Lung (tissue), 12 donors: Measurements from ENCODE around the gene ATP8B4. TPM values are rescaled to one million over a fixed set of nuclear protein-coding genes. Genes with fewer than 3 reads are reported as not detected.

Experiments used
- ATAC-seq: fragments of 200-7000 bp; cut with Tn5 transposase; one replicate; pipeline ENCODE4 v1.9.1; 2020; ENCODE audit warnings: moderate number of reproducible peaks; ENCODE audit not compliant: insufficient read depth, low FRiP score
- DNase-seq, 3 donors: peaks; one replicate each; pipeline ENCODE4 v3.0.0-alpha.2; 2013 to 2017
- H3K27ac ChIP-seq, 2 donors: one replicate each; pipeline ENCODE4 v1.5.1; 2013; ENCODE audit warnings: mild to moderate bottlenecking in 2 of 2, moderate library complexity in 2 of 2, control low read depth in 1 of 2, inconsistent platforms in 1 of 2, low read depth in 1 of 2, low read length in 1 of 2
- H3K27me3 ChIP-seq, 3 donors: one replicate each; pipeline ENCODE4 v1.5.1; 2013; ENCODE audit warnings: low read length in 2 of 3; ENCODE audit not compliant: control insufficient read depth in 3 of 3, insufficient read depth in 3 of 3
- H3K36me3 ChIP-seq, 4 donors: one replicate each; pipeline ENCODE4 v1.5.1; 2013; ENCODE audit warnings: low read length in 4 of 4, mild to moderate bottlenecking in 1 of 4, moderate library complexity in 1 of 4; ENCODE audit not compliant: control insufficient read depth in 4 of 4, insufficient read depth in 4 of 4
- H3K4me1 ChIP-seq, 5 donors: one replicate each; pipeline ENCODE4 v1.5.1; 2013; ENCODE audit warnings: low read length in 5 of 5, mild to moderate bottlenecking in 2 of 5, moderate library complexity in 1 of 5; ENCODE audit not compliant: control insufficient read depth in 5 of 5, insufficient read depth in 5 of 5
- H3K4me3 ChIP-seq: one replicate; pipeline ENCODE4 v1.5.1; 2013; ENCODE audit warnings: mild to moderate bottlenecking, control low read depth, moderate library complexity
- H3K9ac ChIP-seq, 2 donors: one replicate each; pipeline ENCODE4 v1.5.1; 2013; ENCODE audit warnings: low read length in 2 of 2, control low read depth in 1 of 2; ENCODE audit not compliant: insufficient read depth in 1 of 2
- H3K9me3 ChIP-seq, 4 donors: one replicate each; pipeline ENCODE4 v1.5.1; 2013; ENCODE audit warnings: low read length in 3 of 4, mild to moderate bottlenecking in 1 of 4, moderate library complexity in 1 of 4; ENCODE audit not compliant: control insufficient read depth in 4 of 4, insufficient read depth in 3 of 4
- CTCF ChIP-seq: IDR thresholded peaks from 2 replicates; pipeline ENCODE4 v1.5.1; 2012; ENCODE audit warnings: mild to moderate bottlenecking; ENCODE audit errors: control extremely low read depth, extremely low read depth
- WGBS, 2 donors: extraction: QIAGEN DNeasy Blood & Tissue Kit; methylation state at CpG; one replicate each; pipeline ENCODE4 v1.1.7; 2013; 5-methylcytosine and 5-hydroxymethylcytosine counted together
- polyA plus RNA-seq, 2 donors: library from polyadenylated mRNA; stranded (reverse); fragments of 200-250 nt; gene quantifications; one replicate each; pipeline ENCODE4 v1.2.1, GENCODE V29; 2013
- total RNA-seq, 2 donors: library from RNA; depleted of rRNA in 1 of 2; stranded (reverse); fragments of >200 nt in 1 of 2; gene quantifications; one replicate each; pipeline ENCODE4 v1.2.1, GENCODE V29; 2014 to 2021
- donor health status: control.
- donor health status: control.
- donor health status: Bipolar disorder and iron deficiency.
- donor health status: healthy.
- donor health status: DM: yes; HTN: yes; CAD: no.

Gene ATP8B4
- total and polyA plus RNA-seq, 4 donors = 1.6 to 23.1 (median 3.3) TPM

GRCh38 chr15:49823987-49824774 lies 294.9 kb downstream of the ATP8B4 start:
- ATAC-seq (no peak), DNase-seq (no peak)
- TF ChIP-seq CTCF = no peak

GRCh38 chr15:49817100-49817499 lies 301.9 kb downstream of the ATP8B4 start:
- H3K27ac ChIP-seq = no peak overlapping the region
- H3K4me1 ChIP-seq = peaks cover 0 to 1% (median 0%) of the 10 kb centered on the region in 5 donors
- TF ChIP-seq CTCF = no peak
- no peaks in the 10 kb centered on the region for H3K27me3 ChIP-seq
- ATAC-seq (no peak), DNase-seq (no peak)
- no peak overlapping the region for H3K4me3 ChIP-seq
- no peak overlapping the region for H3K9ac ChIP-seq
- H3K9me3 ChIP-seq = peaks cover 0 to 9% (median 0%) of the 10 kb centered on the region in 4 donors
- no peaks in the 10 kb centered on the region for H3K36me3 ChIP-seq
- 83 to 96% methylated on average over 2 of the region's 2 CpGs for WGBS, 2 donors

More at GRCh38 chr15:49823987-49824774, 294.9 kb downstream of the ATP8B4 start:
- H3K4me3 ChIP-seq = no peak overlapping the region
- H3K9ac ChIP-seq = no peak overlapping the region
- WGBS, 2 donors = 75 to 87% methylated on average over 5 of the region's 5 CpGs
- H3K27me3 ChIP-seq = no peaks in the 10 kb centered on the region
- H3K27ac ChIP-seq = no peak overlapping the region
- H3K4me1 ChIP-seq = no peaks in the 10 kb centered on the region
- peaks cover 0 to 4% (median 0%) of the 10 kb centered on the region in 4 donors for H3K9me3 ChIP-seq
- no peaks in the 10 kb centered on the region for H3K36me3 ChIP-seq

GRCh38 chr15:49815950-49816349 lies 303.1 kb downstream of the ATP8B4 start:
- no peak for ATAC-seq
- H3K27ac ChIP-seq = no peak overlapping the region

More at GRCh38 chr15:49815950-49816349, 303.1 kb downstream of the ATP8B4 start:
- 4 to 16% methylated on average over 3 of the region's 3 CpGs for WGBS, 2 donors
- no peak for DNase-seq
- Histone ChIP-seq H3K4me1 (peaks cover 0 to 5% (median 0%) of the 10 kb centered on the region in 5 donors), H3K4me3 (no peak overlapping the region), H3K9ac (no peak overlapping the region), H3K27me3 (no peaks in the 10 kb centered on the region), H3K36me3 (no peaks in the 10 kb centered on the region), H3K9me3 (peaks cover 0 to 5% (median 0%) of the 10 kb centered on the region in 4 donors)
- no peak for TF ChIP-seq CTCF
